HepG2 (cell line): ENCODE results near the gene HSPA1L. TPM values are rescaled to one million over a fixed set of nuclear protein-coding genes. Genes with fewer than 3 reads are reported as not detected.

Source experiments
- ATAC-seq: fragments of 200-7000 bp; cut with Tn5 transposase; 3 replicates; pipeline ENCODE4 v1.9.1; 2020; ENCODE audit warnings: mild to moderate bottlenecking, moderate library complexity
- BruUV-seq: library from RNA; stranded (reverse); fragments of 400-500 nt; replicated peaks from 2 replicates; lab custom pipeline; 2021; lab: Mats Ljungman, UMichigan
- CTCF ChIA-PET: fragments of 300-600 bp; formaldehyde crosslinking; extraction: SDS; loops from one replicate; lab custom pipeline; 2021; ENCODE audit warnings: low total read pairs, inconsistent platforms, low intra/inter-chr PET ratio; lab: Yijun Ruan, JAX
- POLR2A ChIA-PET: fragments of 350-600 bp; sonication (Branson Sonifier 250); formaldehyde crosslinking; loops from one replicate; lab custom pipeline; 2020; ENCODE audit warnings: antibody characterized with exemption, inconsistent platforms; lab: Yijun Ruan, JAX
- DNase-seq: peaks from one replicate; pipeline ENCODE4 v3.0.0-alpha.2; 2015; ENCODE audit warnings: low spot score
- FAIRE-seq: peaks from 3 replicates; lab custom pipeline; 2011; peaks lifted over from hg19 to GRCh38; lab: Jason Lieb, UNC
- H2AFZ ChIP-seq: one replicate; pipeline ENCODE4 v1.6.1; 2011; ENCODE audit warnings: low read length, inconsistent platforms
- H3K27ac ChIP-seq: fragments of 300-600 bp; 3 replicates; pipeline ENCODE4 v1.8.0; 2011; ENCODE audit warnings: mixed run types, mild to moderate bottlenecking, mixed read lengths, low read length, inconsistent platforms; ENCODE audit not compliant: insufficient read depth; ENCODE audit errors: extremely low read length
- H3K27me3 ChIP-seq, 2 experiments: fragments of 200-600 bp in 1 of 2; 2 replicates in 1 of 2; 3 replicates in 1 of 2; pipeline versions ENCODE4 v1.6.0 to v1.8.0; 2011; ENCODE audit warnings: low read length in 2 of 2, mild to moderate bottlenecking in 2 of 2, moderate library complexity in 2 of 2, inconsistent platforms in 1 of 2; ENCODE audit not compliant: insufficient read depth in 2 of 2, control insufficient read depth in 1 of 2
- H3K36me3 ChIP-seq, 2 experiments: fragments of 200-600 bp in 1 of 2; replicated peaks in 1 of 2; 2 replicates in 1 of 2; 3 replicates in 1 of 2; pipeline versions ENCODE4 v1.5.1 to v1.8.0; 2011; ENCODE audit warnings: low read length in 2 of 2, inconsistent platforms in 1 of 2; ENCODE audit not compliant: insufficient read depth in 2 of 2, control insufficient read depth in 1 of 2
- H3K4me1 ChIP-seq: 2 replicates; pipeline ENCODE4 v1.5.1; 2012; ENCODE audit warnings: low read length, inconsistent platforms; ENCODE audit not compliant: insufficient read depth
- H3K4me2 ChIP-seq: 2 replicates; pipeline ENCODE4 v1.6.0; 2011; ENCODE audit warnings: low read depth, low read length, inconsistent platforms
- H3K4me3 ChIP-seq, 3 experiments: fragments of 200-600 bp in 1 of 3; sonication (generic), shearing (Covaris generic) in 1 of 3; replicated peaks in 1 of 3; 2 replicates each; pipeline ENCODE4 v1.5.1; 2011 to 2016; ENCODE audit warnings: low read length in 3 of 3, inconsistent platforms in 2 of 3, low read depth in 2 of 3, mild to moderate bottlenecking in 2 of 3, control low read depth in 1 of 3, mixed read lengths in 1 of 3; ENCODE audit not compliant: insufficient read depth in 1 of 3
- H3K79me2 ChIP-seq: one replicate; pipeline ENCODE4 v1.6.1; 2011; ENCODE audit warnings: low read length, inconsistent platforms; ENCODE audit not compliant: insufficient read depth
- H3K9ac ChIP-seq: 2 replicates; pipeline ENCODE4 v1.6.0; 2011; ENCODE audit warnings: mild to moderate bottlenecking, low read depth, low read length, inconsistent platforms; ENCODE audit not compliant: insufficient read depth
- H3K9me3 ChIP-seq: 2 replicates; pipeline ENCODE4 v1.5.1; 2012; ENCODE audit warnings: mild to moderate bottlenecking, low read length
- H4K20me1 ChIP-seq: 2 replicates; pipeline ENCODE4 v1.6.0; 2011; ENCODE audit warnings: inconsistent platforms, mild to moderate bottlenecking, low read length, moderate library complexity; ENCODE audit not compliant: insufficient read depth
- ARID4A ChIP-seq: sonication (generic); formaldehyde crosslinking; IDR thresholded peaks from 2 replicates; pipeline ENCODE4 v1.5.0; 2020; ENCODE audit warnings: mild to moderate bottlenecking, missing genetic modification reagents, borderline replicate concordance
- CBX1 ChIP-seq: IDR thresholded peaks from one replicate; pipeline ENCODE4 v1.6.1; 2016; ENCODE audit warnings: antibody characterized with exemption, low read depth
- GLMP ChIP-seq: sonication (generic); formaldehyde crosslinking; IDR thresholded peaks from 2 replicates; pipeline ENCODE4 v1.9.0; 2021; ENCODE audit warnings: missing genetic modification reagents, mild to moderate bottlenecking, borderline replicate concordance
- MZF1 ChIP-seq: sonication (generic); formaldehyde crosslinking; IDR thresholded peaks from 2 replicates; pipeline ENCODE4 v1.8.1; 2023; ENCODE audit warnings: mild to moderate bottlenecking, missing genetic modification reagents, borderline replicate concordance
- NFKB2 ChIP-seq: sonication (generic); formaldehyde crosslinking; IDR thresholded peaks from 2 replicates; pipeline ENCODE4 v1.4.0; 2020; ENCODE audit warnings: missing genetic modification reagents, borderline replicate concordance
- PHB2 ChIP-seq: fragments of 450-650 bp; IDR thresholded peaks from 2 replicates; pipeline ENCODE4 v1.6.1; 2018; ENCODE audit not compliant: partially characterized antibody
- U2AF1 ChIP-seq: fragments of 200-400 bp; formaldehyde crosslinking; optimal IDR thresholded peaks from 2 replicates; pipeline ENCODE3; 2017; ENCODE audit warnings: mild to moderate bottlenecking, low read depth, low read length
- ZNF136 ChIP-seq: sonication (generic); formaldehyde crosslinking; IDR thresholded peaks from 2 replicates; pipeline ENCODE4 v1.8.1; 2022; ENCODE audit warnings: low read depth, mild to moderate bottlenecking, moderate library complexity, missing genetic modification reagents
- ZNF407 ChIP-seq: sonication (generic); formaldehyde crosslinking; IDR thresholded peaks from one replicate; pipeline ENCODE4 v1.5.1; 2020; ENCODE audit warnings: mild to moderate bottlenecking, missing genetic modification reagents; ENCODE audit errors: not compliant biosample characterization
- ZNF777 ChIP-seq: sonication (generic); formaldehyde crosslinking; IDR thresholded peaks from 2 replicates; pipeline ENCODE4 v1.4.0; 2020; ENCODE audit warnings: missing genetic modification reagents
- WGBS: methylation state at CpG from one replicate; pipeline ENCODE4 v1.1.6; 2017; ENCODE audit warnings: low lambda C conversion rate; 5-methylcytosine and 5-hydroxymethylcytosine counted together
- in situ Hi-C: cut with HindIII; loops from 2 replicates; pipeline ENCODE4 v1.10.0; 2017; ENCODE audit warnings: low pct_unique_long_range_greater_than_20kb; ENCODE audit not compliant: extremely low pct_ligation_motif_present
- intact Hi-C: fragments of 100-400 bp; cut with micrococcal nuclease; formaldehyde crosslinking; loops from one replicate; pipeline ENCODE4 v1.10.0; 2022; ENCODE audit not compliant: unreplicated experiment
- polyA plus RNA-seq, 8 experiments: library from polyadenylated mRNA; depleted of rRNA in 3 of 8; stranded (reverse) in 7 of 8; unstranded in 1 of 8; fragments of >200 nt; fragmentation: Illumina TruSeq in 4 of 8; extraction: Trizol in 4 of 8; gene quantifications; 2 replicates each; pipeline versions ENCODE4 v1.2.1 to v1.2.3, GENCODE V29; 2011 to 2016; ENCODE audit warnings: low read depth in 4 of 8, missing spikeins in 1 of 8, mixed read lengths in 1 of 8; ENCODE audit not compliant: insufficient read depth in 1 of 8
- total RNA-seq, 5 experiments: library from RNA; depleted of rRNA; stranded (reverse); fragments of >200 nt; fragmentation: Illumina TruSeq; extraction: Trizol; gene quantifications; 2 replicates each; pipeline ENCODE4 v1.2.3, GENCODE V29; 2016; ENCODE audit warnings: low read depth in 1 of 5

Gene HSPA1L
- total and polyA plus RNA-seq, 2 of the 13 experiments (the other 11 are each of a cell fraction or from before 2014, with no cell fraction given), result 0.55 to 1.0 TPM

GRCh38 chr6:31861919-31862343 is 46.8 kb upstream of the HSPA1L start:
- ChIA-PET CTCF (no interaction called here), POLR2A (interaction anchor here (0.8 to 5.4 kb wide), 27 partner anchors 11 to 209 kb away, joined by 3 to 264 read pairs (median 10); partner anchors contain the start of genes APOM, BAG6, C2 and CFB)
- Histone ChIP-seq H3K4me2 (peak overlapping the region; percentile 93), H3K9ac (peak overlapping the region; percentile 89), H3K9me3 (no peaks in the 10 kb centered on the region), H3K27ac (peak overlapping the region; percentile 61), H3K79me2 (peaks cover 35% of the 10 kb centered on the region), H3K4me1 (peaks cover 65% of the 10 kb centered on the region), H3K36me3 (peaks cover 8 to 33% of the 10 kb centered on the region in 2 experiments; a peak in 4 of 5 replicates), H3K27me3 (no peaks in the 10 kb centered on the region; a peak in 1 of 5 replicates), H4K20me1 (no peaks in the 10 kb centered on the region), H3K4me3 (peak overlapping the region; percentile 75 to 99 (median 84)), H2AFZ (no peak overlapping the region)
- DNase-seq (no peak), ATAC-seq (no peak), FAIRE-seq (no peak)
- 15% methylated on average over 17 of the region's 17 CpGs for WGBS
- no TSS peak for BruUV-seq
- intact Hi-C loops, result loop anchor here (1.0 to 2.0 kb wide), 2 partner anchors 27 to 90 kb away; no protein-coding TSS in a partner anchor
- in situ Hi-C loops, result no loop called here
- TF ChIP-seq ARID4A (CRISPR knock-in tag) (no peak), ZNF407 (CRISPR knock-in tag) (no peak), U2AF1 (no peak), CBX1 (no peak), PHB2 (no peak), GLMP (CRISPR knock-in tag) (no peak), ZNF136 (CRISPR knock-in tag) (no peak), NFKB2 (CRISPR knock-in tag) (no peak), MZF1 (CRISPR knock-in tag) (no peak), ZNF777 (CRISPR knock-in tag) (no peak)
